Lower lobe of right lung (tissue), 2 donors: ENCODE data around the gene OGDH. TPM values are rescaled to one million over a fixed set of nuclear protein-coding genes. Genes with fewer than 3 reads are reported as not detected.
"Not testable (repeated sequence)": the region's sequence is repeated elsewhere in the genome, so short reads cannot be mapped to it uniquely, and the experiment has no call there.

Experiments
- ATAC-seq, 2 donors: fragments of 200-7000 bp; cut with Tn5 transposase; one replicate each; pipeline ENCODE4 v1.9.1; 2020 to 2022; ENCODE audit warnings: mild to moderate bottlenecking in 2 of 2, moderate library complexity in 2 of 2
- DNase-seq: peaks from one replicate; pipeline ENCODE4 v3.0.0-alpha.2; 2020
- H3K27ac ChIP-seq: fragments of 200-600 bp; one replicate; pipeline ENCODE4 v1.8.0; 2022
- H3K27me3 ChIP-seq: fragments of 200-600 bp; one replicate; pipeline ENCODE4 v1.8.0; 2022; ENCODE audit warnings: low read depth
- H3K36me3 ChIP-seq: fragments of 200-600 bp; one replicate; pipeline ENCODE4 v1.8.0; 2022; ENCODE audit warnings: mild to moderate bottlenecking
- H3K4me1 ChIP-seq: fragments of 200-600 bp; one replicate; pipeline ENCODE4 v1.8.0; 2022
- H3K4me3 ChIP-seq: fragments of 200-600 bp; one replicate; pipeline ENCODE4 v1.8.0; 2022; ENCODE audit warnings: mild to moderate bottlenecking
- H3K9me3 ChIP-seq: fragments of 200-600 bp; one replicate; pipeline ENCODE4 v1.8.0; 2022
- intact Hi-C: fragments of 100-400 bp; cut with DNase I; formaldehyde crosslinking; loops from one replicate; pipeline ENCODE4 v1.11.0; 2022
- total RNA-seq: library from RNA; stranded (reverse); fragmentation: NEBNext Ultra II Directional; extraction: Animal tissue kit (Norgen Biotek cat#: 25700); gene quantifications from one replicate; pipeline ENCODE4 v1.2.1, GENCODE V29; 2021
- TF ChIP-seq, protein P1 (sequence below): fragments of 200-600 bp; IDR thresholded peaks from one replicate; pipeline ENCODE4 v1.8.0; 2022; ENCODE audit warnings: antibody characterized with exemption, mild to moderate bottlenecking
- donor health status: DM: no; HTN: yes; CAD: no; lungs with severe emphysema.

OGDH gene
- total RNA-seq, 1 donor from 2014 or later, result 132 TPM

DNA sequence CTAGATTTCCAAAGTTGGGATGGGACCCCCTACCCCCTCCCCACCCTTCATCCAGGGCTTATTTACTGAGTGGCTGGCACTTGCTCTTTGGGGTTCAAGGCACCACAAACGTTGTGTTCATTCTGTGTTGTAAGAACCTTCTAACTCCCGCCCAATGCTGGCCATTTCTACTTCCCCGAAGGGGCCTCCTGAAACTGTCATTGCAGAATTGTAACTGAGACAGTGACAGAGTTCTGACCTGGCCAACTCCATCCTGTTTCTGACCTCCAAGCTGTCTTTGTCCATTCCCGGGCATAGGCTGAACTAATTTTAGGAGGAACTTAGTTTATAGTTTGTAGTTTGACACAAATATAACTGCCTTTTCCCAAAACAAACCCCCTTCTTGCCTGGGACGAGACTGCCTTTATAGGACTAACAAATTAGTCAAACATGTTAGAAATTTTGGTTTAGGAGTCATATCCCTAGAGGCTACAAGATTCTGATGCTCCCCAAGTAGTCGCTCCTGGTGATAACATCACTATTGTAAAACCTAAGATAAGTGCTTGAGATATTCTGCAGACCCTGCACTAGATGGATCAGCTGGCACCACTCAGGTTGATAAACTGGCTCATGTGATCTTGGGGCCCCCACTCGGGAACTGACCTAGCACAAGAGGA lies 107.4 kb downstream of the OGDH start:
- no peak overlapping the region for H3K27ac ChIP-seq
- H3K27me3 ChIP-seq, result no peaks in the 10 kb centered on the region
- ATAC-seq (no peak), DNase-seq (no peak)
- H3K4me1 ChIP-seq, result no peaks in the 10 kb centered on the region
- H3K4me3 ChIP-seq, result no peak overlapping the region
- TF ChIP-seq, protein P1, sequence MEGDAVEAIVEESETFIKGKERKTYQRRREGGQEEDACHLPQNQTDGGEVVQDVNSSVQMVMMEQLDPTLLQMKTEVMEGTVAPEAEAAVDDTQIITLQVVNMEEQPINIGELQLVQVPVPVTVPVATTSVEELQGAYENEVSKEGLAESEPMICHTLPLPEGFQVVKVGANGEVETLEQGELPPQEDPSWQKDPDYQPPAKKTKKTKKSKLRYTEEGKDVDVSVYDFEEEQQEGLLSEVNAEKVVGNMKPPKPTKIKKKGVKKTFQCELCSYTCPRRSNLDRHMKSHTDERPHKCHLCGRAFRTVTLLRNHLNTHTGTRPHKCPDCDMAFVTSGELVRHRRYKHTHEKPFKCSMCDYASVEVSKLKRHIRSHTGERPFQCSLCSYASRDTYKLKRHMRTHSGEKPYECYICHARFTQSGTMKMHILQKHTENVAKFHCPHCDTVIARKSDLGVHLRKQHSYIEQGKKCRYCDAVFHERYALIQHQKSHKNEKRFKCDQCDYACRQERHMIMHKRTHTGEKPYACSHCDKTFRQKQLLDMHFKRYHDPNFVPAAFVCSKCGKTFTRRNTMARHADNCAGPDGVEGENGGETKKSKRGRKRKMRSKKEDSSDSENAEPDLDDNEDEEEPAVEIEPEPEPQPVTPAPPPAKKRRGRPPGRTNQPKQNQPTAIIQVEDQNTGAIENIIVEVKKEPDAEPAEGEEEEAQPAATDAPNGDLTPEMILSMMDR, result no peak
- peaks cover 13% of the 10 kb centered on the region for H3K36me3 ChIP-seq
- intact Hi-C loops, result no loop called here
- H3K9me3 ChIP-seq, result no peaks in the 10 kb centered on the region

DNA sequence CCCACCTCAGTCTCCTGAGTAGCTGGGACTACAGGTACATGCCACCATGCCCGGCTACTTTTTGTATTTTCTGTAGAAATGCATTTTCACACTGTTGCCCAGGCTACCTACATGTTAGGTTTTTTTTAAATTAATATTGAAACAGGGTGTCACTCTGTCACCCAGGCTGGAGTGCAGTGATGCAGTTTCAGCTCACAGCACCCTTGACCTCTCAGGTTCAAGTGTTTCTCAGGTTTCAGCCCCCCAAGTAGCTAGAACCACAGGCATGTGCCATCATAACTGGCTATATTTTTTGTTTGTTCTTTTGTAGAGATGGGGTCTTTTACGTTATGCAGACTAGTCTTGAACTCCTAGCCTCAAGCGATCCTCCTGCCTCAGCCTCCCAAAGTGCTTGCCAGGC lies 109.8 kb downstream of the OGDH start:
- intact Hi-C loops, result no loop called here
- DNase-seq (no peak), ATAC-seq (no peak)
- Histone ChIP-seq H3K4me3 (no peak overlapping the region), H3K4me1 (no peaks in the 10 kb centered on the region), H3K36me3 (no peaks in the 10 kb centered on the region), H3K27ac (no peak overlapping the region), H3K9me3 (no peaks in the 10 kb centered on the region), H3K27me3 (no peaks in the 10 kb centered on the region)
- TF ChIP-seq, protein P1, result no peak

DNA sequence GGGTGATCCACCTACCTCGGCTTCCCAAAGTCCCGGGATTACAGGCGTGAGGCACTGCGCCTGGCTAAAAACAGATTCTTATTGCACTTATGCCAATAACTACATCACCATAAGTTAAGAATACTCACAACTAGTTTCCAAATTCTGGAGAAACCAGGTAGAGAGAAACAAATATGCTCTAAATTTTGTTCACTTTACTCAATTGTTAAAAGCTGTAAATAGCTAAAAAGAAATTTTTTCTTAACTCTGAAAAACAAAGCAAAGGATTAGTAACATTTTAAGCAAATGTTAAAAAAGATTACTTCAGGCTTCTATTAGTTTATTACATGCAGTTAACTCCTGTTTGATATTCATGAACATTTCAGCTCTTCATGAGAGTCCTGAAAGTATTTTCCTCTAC lies 113.9 kb downstream of the OGDH start:
- Histone ChIP-seq H3K4me3 (no peak overlapping the region), H3K36me3 (no peaks in the 10 kb centered on the region), H3K27me3 (no peaks in the 10 kb centered on the region), H3K9me3 (no peaks in the 10 kb centered on the region), H3K4me1 (no peaks in the 10 kb centered on the region), H3K27ac (no peak overlapping the region)
- DNase-seq, result no peak
- no peak for ATAC-seq
- intact Hi-C loops, result no loop called here
- TF ChIP-seq, protein P1, result no peak

DNA sequence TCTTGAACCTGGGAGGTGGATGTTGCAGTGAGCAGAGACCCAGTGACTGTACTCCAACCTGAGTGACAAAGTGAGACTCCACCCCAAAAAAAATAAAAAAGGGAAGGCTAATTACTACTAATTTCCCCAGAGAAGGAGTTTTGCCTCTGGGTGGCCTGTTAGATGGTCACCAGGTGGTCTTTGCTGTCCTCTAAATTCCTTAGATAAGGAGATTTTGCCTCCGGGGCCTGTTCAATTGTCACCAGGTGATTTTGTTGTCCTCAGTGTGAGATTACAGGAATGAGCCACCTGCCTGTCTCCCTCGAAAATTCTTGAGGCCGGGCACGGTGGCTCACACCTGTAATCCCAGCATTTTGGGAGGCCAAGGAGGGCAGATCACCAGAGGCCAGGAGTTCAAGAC lies 117.8 kb downstream of the OGDH start:
- H3K4me1 ChIP-seq, result peaks cover 9% of the 10 kb centered on the region
- no peaks in the 10 kb centered on the region for H3K27me3 ChIP-seq
- no peaks in the 10 kb centered on the region for H3K9me3 ChIP-seq
- H3K4me3 ChIP-seq, result no peak overlapping the region
- H3K27ac ChIP-seq, result no peak overlapping the region
- H3K36me3 ChIP-seq, result no peaks in the 10 kb centered on the region
- ATAC-seq, result no peak
- no peak for DNase-seq
- TF ChIP-seq, protein P1, result no peak
- intact Hi-C loops, result no loop called here

DNA sequence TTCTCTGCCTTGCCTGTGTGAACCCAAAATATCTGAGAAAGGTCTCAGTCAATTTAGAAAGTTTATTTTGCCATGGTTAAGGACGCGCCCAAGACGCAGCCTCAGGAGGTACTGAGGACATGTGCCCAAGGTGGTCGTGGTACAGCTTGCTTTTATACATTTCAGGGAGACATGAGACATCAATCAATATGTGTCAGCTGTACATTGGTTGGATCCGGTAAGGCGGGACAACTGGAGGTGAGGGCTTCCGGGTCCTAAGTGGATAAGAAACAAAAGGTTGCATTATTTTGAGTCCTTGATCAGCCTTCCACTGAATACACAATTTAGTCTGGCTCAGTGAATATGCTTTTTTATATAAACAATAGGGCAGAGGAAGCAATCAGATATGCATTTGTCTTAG lies 119.8 kb downstream of the OGDH start:
- H3K36me3 ChIP-seq, intact Hi-C loops, ATAC-seq, H3K27me3 ChIP-seq, DNase-seq, H3K4me3 ChIP-seq, H3K9me3 ChIP-seq, H3K27ac ChIP-seq: not testable (repeated sequence)
- peaks cover 13% of the 10 kb centered on the region for H3K4me1 ChIP-seq

DNA sequence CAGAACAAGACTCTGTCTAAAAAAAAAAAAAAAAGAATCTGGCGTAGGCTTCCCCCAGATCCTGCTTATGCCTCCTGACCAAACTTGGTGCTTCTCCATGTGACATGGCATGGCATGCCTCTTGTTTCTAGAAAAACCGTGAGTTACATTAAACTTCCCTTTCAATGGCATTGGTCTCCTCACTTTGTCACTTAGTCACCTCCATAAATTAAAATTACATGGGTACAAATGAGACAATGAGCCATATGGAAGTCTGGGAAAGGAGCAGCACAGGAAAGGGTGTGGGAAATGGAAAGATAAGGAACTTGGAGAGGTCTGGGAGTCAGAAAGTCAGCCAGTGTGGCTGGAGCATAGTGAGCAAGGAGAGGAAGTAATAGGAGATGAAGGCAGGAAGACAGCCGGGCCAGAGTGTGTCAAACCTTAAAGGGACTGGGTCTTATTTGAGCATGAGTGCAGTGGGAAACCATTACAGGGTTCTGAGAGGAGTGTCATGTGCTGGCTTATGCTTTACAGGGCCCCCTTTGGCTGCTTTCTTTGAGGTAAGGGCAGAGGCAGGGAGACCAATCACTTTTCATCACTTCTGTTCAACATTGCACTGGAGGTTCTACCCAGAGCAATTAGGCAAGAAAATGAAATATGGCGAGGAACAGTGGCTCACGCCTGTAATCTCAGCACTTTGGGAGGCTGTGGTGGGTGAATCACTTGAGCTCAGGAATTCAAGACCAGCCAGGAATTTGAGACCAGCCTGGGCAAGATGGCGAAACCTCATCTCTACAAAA lies 120.9 kb downstream of the OGDH start:
- no peaks in the 10 kb centered on the region for H3K36me3 ChIP-seq
- no peaks in the 10 kb centered on the region for H3K27me3 ChIP-seq
- TF ChIP-seq, protein P1, result no peak
- H3K9me3 ChIP-seq, result no peaks in the 10 kb centered on the region
- intact Hi-C loops, result no loop called here
- ATAC-seq (peak; percentile 57 to 73), DNase-seq (no peak)
- peaks cover 13% of the 10 kb centered on the region for H3K4me1 ChIP-seq
- H3K27ac ChIP-seq, result peak overlapping the region; percentile 36
- H3K4me3 ChIP-seq, result no peak overlapping the region
